PC-9 (cell line): Measurements from ENCODE around the gene B3GALT4. TPM values are rescaled to one million over a fixed set of nuclear protein-coding genes. Genes with fewer than 3 reads are reported as not detected.

Experiments
- BruUV-seq: library from RNA; stranded (reverse); fragments of 400-500 nt; replicated peaks from 2 replicates; lab custom pipeline; 2021; lab: Mats Ljungman, UMichigan
- CTCF ChIA-PET: fragments of 300-600 bp; sonication (Branson Sonifier 250); formaldehyde crosslinking; loops from one replicate; lab custom pipeline; 2022; ENCODE audit warnings: antibody characterized with exemption; lab: Charles Lee
- POLR2A ChIA-PET: fragments of 300-600 bp; sonication (Branson Sonifier 250); formaldehyde crosslinking; loops from one replicate; lab custom pipeline; 2022; ENCODE audit warnings: antibody characterized with exemption; ENCODE audit not compliant: unreplicated experiment; lab: Charles Lee
- DNase-seq, 2 experiments: peaks; one replicate each; pipeline versions ENCODE4 v3.0.0 to v3.0.0-alpha.2; 2015 to 2022; ENCODE audit warnings: mixed read lengths in 1 of 2
- H2AFZ ChIP-seq: fragments of 200-600 bp; sonication (generic); 2 replicates; pipeline ENCODE4 v1.8.1; 2017; ENCODE audit warnings: antibody characterized with exemption
- H3F3A ChIP-seq: fragments of 200-600 bp; sonication (generic); 2 replicates; pipeline ENCODE4 v1.8.1; 2017; ENCODE audit warnings: antibody characterized with exemption, mild to moderate bottlenecking, low read depth; ENCODE audit not compliant: insufficient read depth
- H3K27ac ChIP-seq: fragments of 200-600 bp; sonication (generic); 2 replicates; pipeline ENCODE4 v1.6.1; 2016; ENCODE audit warnings: mixed run types
- H3K27me3 ChIP-seq: fragments of 200-600 bp; sonication (generic); 2 replicates; pipeline ENCODE4 v1.6.1; 2016; ENCODE audit warnings: low read depth, mixed run types; ENCODE audit not compliant: insufficient read depth
- H3K36me3 ChIP-seq: fragments of 200-600 bp; sonication (generic); 2 replicates; pipeline ENCODE4 v1.6.1; 2016; ENCODE audit warnings: low read depth, mixed run types
- H3K4me1 ChIP-seq: fragments of 200-600 bp; sonication (generic); replicated peaks from 2 replicates; pipeline ENCODE4 v1.6.1; 2016; ENCODE audit warnings: mixed run types; ENCODE audit not compliant: insufficient read depth
- H3K4me2 ChIP-seq: fragments of 200-600 bp; sonication (generic); 2 replicates; pipeline ENCODE4 v1.6.1; 2017; ENCODE audit warnings: mixed run types
- H3K4me3 ChIP-seq: fragments of 200-600 bp; sonication (generic); 2 replicates; pipeline ENCODE4 v1.6.1; 2016; ENCODE audit warnings: mixed run types
- H3K79me2 ChIP-seq: fragments of 200-600 bp; sonication (generic); 2 replicates; pipeline ENCODE4 v1.6.1; 2017; ENCODE audit warnings: low read depth, mixed run types
- H3K9me2 ChIP-seq: fragments of 200-600 bp; sonication (generic); 2 replicates; pipeline ENCODE4 v1.8.1; 2017; ENCODE audit warnings: mild to moderate bottlenecking; ENCODE audit not compliant: insufficient read depth
- H3K9me3 ChIP-seq: fragments of 200-600 bp; sonication (generic); 2 replicates; pipeline ENCODE4 v1.8.1; 2016; ENCODE audit warnings: low read depth; ENCODE audit not compliant: insufficient read depth
- H4K20me1 ChIP-seq: fragments of 200-600 bp; sonication (generic); 2 replicates; pipeline ENCODE4 v1.8.1; 2017; ENCODE audit not compliant: insufficient read depth
- EZH2 ChIP-seq: fragments of 200-600 bp; sonication (generic); IDR thresholded peaks from 2 replicates; pipeline ENCODE4 v1.8.0; 2017; ENCODE audit warnings: antibody characterized with exemption, low read depth
- intact Hi-C: fragments of 100-400 bp; cut with micrococcal nuclease; formaldehyde crosslinking; loops from one replicate; pipeline ENCODE4 v1.10.0; 2022; ENCODE audit not compliant: unreplicated experiment
- total RNA-seq: library from RNA; stranded (reverse); gene quantifications from 2 replicates; pipeline ENCODE4 v1.2.3, GENCODE V29; 2021
- TF ChIP-seq, protein P1 (sequence below): fragments of 200-600 bp; sonication (generic); conservative IDR thresholded peaks from 2 replicates; pipeline ENCODE4 v1.6.1; 2017; ENCODE audit warnings: mixed run types, antibody characterized with exemption, mild to moderate bottlenecking, moderate library complexity

The B3GALT4 gene
- total RNA-seq, 1 experiment from 2014 or later = 10.3 TPM

DNA sequence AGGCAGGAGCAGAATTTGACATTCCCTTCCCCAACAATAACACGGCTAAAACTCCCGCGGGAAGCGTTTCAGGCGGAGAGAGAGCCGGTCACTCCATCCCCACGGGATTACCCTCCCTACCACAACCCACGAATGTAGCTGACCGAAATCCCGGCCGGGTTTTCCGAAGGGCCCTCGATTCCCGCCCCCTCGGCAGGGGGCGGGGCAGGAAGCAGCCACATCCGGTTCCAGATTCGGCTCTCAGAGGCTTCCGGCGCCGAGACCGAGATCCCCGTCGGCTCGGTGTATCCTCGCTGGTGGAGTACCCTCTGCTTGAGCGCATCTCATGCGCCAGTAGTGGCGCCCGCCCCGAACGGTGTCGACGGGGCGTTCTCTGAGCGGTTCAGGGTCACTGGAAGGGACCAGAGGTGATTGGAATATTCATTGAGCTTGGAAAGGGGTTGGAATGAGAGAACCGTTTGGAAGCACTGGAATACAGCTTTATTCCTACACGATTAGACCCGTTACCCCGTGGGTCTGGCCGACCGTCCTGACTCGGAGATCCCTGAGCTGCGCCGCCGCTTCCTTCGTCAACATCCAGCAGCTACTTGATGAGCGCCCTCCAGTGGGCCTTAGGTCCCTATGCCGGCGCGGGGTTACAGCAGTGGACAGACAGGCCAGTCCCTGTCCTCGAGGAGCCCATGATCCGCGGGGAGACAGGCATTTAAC lies 22.5 kb downstream of the B3GALT4 start:
- intact Hi-C loops = loop anchor here (1.0 to 5.0 kb wide), 5 partner anchors 13 to 113 kb away; partner anchors contain the start of genes B3GALT4, KIFC1, PHF1 and RXRB
- H3K4me2 ChIP-seq = peak overlapping the region; percentile 99

GRCh38 chr6:33301877-33302276 lies 25.0 kb downstream of the B3GALT4 start:
- no peaks in the 10 kb centered on the region; the same call in 1 of the 2 replicates for H4K20me1 ChIP-seq
- H3K4me3 ChIP-seq = no peak overlapping the region
- H2AFZ ChIP-seq = no peak overlapping the region
- H3K4me2 ChIP-seq = peak overlapping the region; percentile 22
- H3K9me3 ChIP-seq = no peaks in the 10 kb centered on the region
- ChIA-PET CTCF (interaction anchor here (1.3 kb wide), 1 partner anchor 24 kb away, joined by 8 read pairs; no protein-coding TSS in a partner anchor), POLR2A (no interaction called here)
- no TSS peak for BruUV-seq
- TF ChIP-seq, protein P1, sequence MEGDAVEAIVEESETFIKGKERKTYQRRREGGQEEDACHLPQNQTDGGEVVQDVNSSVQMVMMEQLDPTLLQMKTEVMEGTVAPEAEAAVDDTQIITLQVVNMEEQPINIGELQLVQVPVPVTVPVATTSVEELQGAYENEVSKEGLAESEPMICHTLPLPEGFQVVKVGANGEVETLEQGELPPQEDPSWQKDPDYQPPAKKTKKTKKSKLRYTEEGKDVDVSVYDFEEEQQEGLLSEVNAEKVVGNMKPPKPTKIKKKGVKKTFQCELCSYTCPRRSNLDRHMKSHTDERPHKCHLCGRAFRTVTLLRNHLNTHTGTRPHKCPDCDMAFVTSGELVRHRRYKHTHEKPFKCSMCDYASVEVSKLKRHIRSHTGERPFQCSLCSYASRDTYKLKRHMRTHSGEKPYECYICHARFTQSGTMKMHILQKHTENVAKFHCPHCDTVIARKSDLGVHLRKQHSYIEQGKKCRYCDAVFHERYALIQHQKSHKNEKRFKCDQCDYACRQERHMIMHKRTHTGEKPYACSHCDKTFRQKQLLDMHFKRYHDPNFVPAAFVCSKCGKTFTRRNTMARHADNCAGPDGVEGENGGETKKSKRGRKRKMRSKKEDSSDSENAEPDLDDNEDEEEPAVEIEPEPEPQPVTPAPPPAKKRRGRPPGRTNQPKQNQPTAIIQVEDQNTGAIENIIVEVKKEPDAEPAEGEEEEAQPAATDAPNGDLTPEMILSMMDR = no peak
- no peak for TF ChIP-seq EZH2
- intact Hi-C loops = no loop called here
- peak in 1 of 2 experiments; percentile 25 for DNase-seq
- H3K4me1 ChIP-seq = peaks cover 16% of the 10 kb centered on the region
- peaks cover 39% of the 10 kb centered on the region for H3K79me2 ChIP-seq
- H3K27me3 ChIP-seq = no peaks in the 10 kb centered on the region
- peaks cover 37% of the 10 kb centered on the region for H3F3A ChIP-seq
- H3K36me3 ChIP-seq = peaks cover 4% of the 10 kb centered on the region
- H3K27ac ChIP-seq = no peak overlapping the region
- H3K9me2 ChIP-seq = no peaks in the 10 kb centered on the region

More for the DNA sequence above, 22.5 kb downstream of the B3GALT4 start:
- no peaks in the 10 kb centered on the region for H3K27me3 ChIP-seq
- H2AFZ ChIP-seq = peak overlapping the region; percentile 71
- H3K9me2 ChIP-seq = no peaks in the 10 kb centered on the region
- TF ChIP-seq, protein P1 = peak; percentile 78
- TF ChIP-seq EZH2 = no peak
- no peaks in the 10 kb centered on the region for H3K9me3 ChIP-seq
- ChIA-PET POLR2A (interaction anchor here (0.6 to 1.6 kb wide), 10 partner anchors 10 to 633 kb away, joined by 3 to 25 read pairs (median 4); partner anchors contain the start of genes WDR46, ZBTB22 and ZBTB9), CTCF (interaction anchor here (0.5 to 0.8 kb wide), 3 partner anchors 13 to 127 kb away, joined by 3 to 7 read pairs (median 7); no protein-coding TSS in a partner anchor)
- H4K20me1 ChIP-seq = no peaks in the 10 kb centered on the region
- peak overlapping the region; percentile 75 for H3K4me3 ChIP-seq
- peaks cover 37% of the 10 kb centered on the region for H3F3A ChIP-seq
- peaks cover 23% of the 10 kb centered on the region for H3K4me1 ChIP-seq
- peak overlapping the region; percentile 88 for H3K27ac ChIP-seq
- no peaks in the 10 kb centered on the region for H3K36me3 ChIP-seq
- peak; percentile 72 to 87 for DNase-seq
- H3K79me2 ChIP-seq = peaks cover 54% of the 10 kb centered on the region
- BruUV-seq = TSS peak; percentile 71

GRCh38 chr6:33304216-33304615 lies 27.3 kb downstream of the B3GALT4 start:
- Histone ChIP-seq H3F3A (peaks cover 37% of the 10 kb centered on the region), H3K27me3 (no peaks in the 10 kb centered on the region), H3K27ac (no peak overlapping the region), H3K4me3 (no peak overlapping the region), H2AFZ (no peak overlapping the region), H3K9me2 (no peaks in the 10 kb centered on the region), H3K79me2 (peaks cover 32% of the 10 kb centered on the region), H3K4me2 (no peak overlapping the region), H3K9me3 (no peaks in the 10 kb centered on the region), H3K4me1 (peaks cover 15% of the 10 kb centered on the region), H3K36me3 (peaks cover 4% of the 10 kb centered on the region), H4K20me1 (no peaks in the 10 kb centered on the region; the same call in 1 of the 2 replicates)
- ChIA-PET CTCF (no interaction called here), POLR2A (no interaction called here)
- TF ChIP-seq, protein P1 = no peak
- no peak for TF ChIP-seq EZH2
- BruUV-seq = no TSS peak
- intact Hi-C loops = no loop called here
- DNase-seq = no peak
